HUDEP-2 (cell line): ENCODE data around the gene PECR.

Source experiments
- DNase-seq, 76 experiments: peaks; one replicate each; lab custom pipeline; 2025; ENCODE audit not compliant: unreplicated experiment in 76 of 76; lab: John Stamatoyannopoulos, UW

Gene PECR

GRCh38 chr2:216072473-216072872 is 9.1 kb downstream of the PECR start:
- no peak for DNase-seq

- no peak for DNase-seq
These were observed 10.3 kb downstream of the PECR start for GRCh38 chr2:216071111-216071851.

- DNase-seq: no peak
These were observed 11.4 kb downstream of the PECR start for GRCh38 chr2:216070195-216070594.

- no peak for DNase-seq
These were observed 12.6 kb downstream of the PECR start for GRCh38 chr2:216069028-216069427.

- DNase-seq: no peak
These were observed 15.4 kb downstream of the PECR start for GRCh38 chr2:216066230-216066629.

GRCh38 chr2:216064665-216065064 is 16.9 kb downstream of the PECR start:
- DNase-seq: no peak

- no peak for DNase-seq
These were observed 17.5 kb downstream of the PECR start for GRCh38 chr2:216064014-216064630.

GRCh38 chr2:216059233-216059834 is 22.3 kb downstream of the PECR start:
- DNase-seq: peak in 2 of 76 experiments; percentile 3 to 14

- DNase-seq: no peak
These were observed 23.9 kb downstream of the PECR start for GRCh38 chr2:216057688-216058193.

GRCh38 chr2:216056739-216057138 is 24.9 kb downstream of the PECR start:
- no peak for DNase-seq

- no peak for DNase-seq
These were observed 25.9 kb downstream of the PECR start for GRCh38 chr2:216055680-216056079.

GRCh38 chr2:216052420-216052819 is 29.2 kb downstream of the PECR start:
- DNase-seq: no peak

GRCh38 chr2:216051350-216051749 is 30.3 kb downstream of the PECR start:
- no peak for DNase-seq

- DNase-seq: no peak
These were observed 32.2 kb downstream of the PECR start for GRCh38 chr2:216049452-216049851.

- no peak for DNase-seq
These were observed 34.2 kb downstream of the PECR start for GRCh38 chr2:216047397-216047796.

- no peak for DNase-seq
These were observed 36.6 kb downstream of the PECR start for GRCh38 chr2:216044883-216045486.

- no peak for DNase-seq
These were observed 37.7 kb downstream of the PECR start for GRCh38 chr2:216043949-216044348.

- DNase-seq: no peak
These were observed 40.2 kb downstream of the PECR start for GRCh38 chr2:216041438-216041837.

GRCh38 chr2:216039918-216040317 is 41.7 kb downstream of the PECR start:
- DNase-seq: no peak

- DNase-seq: peak in 58 of 76 experiments; percentile 4 to 71 (median 41)
These were observed 47.5 kb downstream of the PECR start for GRCh38 chr2:216034065-216034464.

GRCh38 chr2:216033403-216033802 is 48.2 kb downstream of the PECR start:
- no peak for DNase-seq
